Stimulated activated CD4-positive, alpha-beta T cell treated with anti-CD3 and anti-CD28 coated beads, Interleukin-2, amount 100 ng/mL, for 48 hours (primary cell): ENCODE results near the gene IZUMO4.
A peak's percentile ranks its signal among the peaks of the same experiment; 100 is the strongest.
"Not testable (repeated sequence)": the region's sequence is repeated elsewhere in the genome, so short reads cannot be mapped to it uniquely, and the experiment has no call there.

Experiments
- DNase-seq, 2 donors: peaks; one replicate each; pipeline ENCODE4 v3.0.0-alpha.2; 2020

The IZUMO4 gene

GRCh38 chr19:2129022-2129421 is 32.3 kb downstream of the IZUMO4 start:
- DNase-seq: no peak

- no peak for DNase-seq
Measured at GRCh38 chr19:2129486-2129885, 32.8 kb downstream of the IZUMO4 start.

GRCh38 chr19:2129892-2130770 is 33.4 kb downstream of the IZUMO4 start:
- DNase-seq: no peak

GRCh38 chr19:2131012-2131975 is 34.6 kb downstream of the IZUMO4 start:
- DNase-seq: not testable (repeated sequence)

GRCh38 chr19:2132191-2132590 is 35.5 kb downstream of the IZUMO4 start:
- DNase-seq: no peak

- DNase-seq: no peak
Measured at GRCh38 chr19:2132731-2133490, 36.2 kb downstream of the IZUMO4 start.

- no peak for DNase-seq
Measured at GRCh38 chr19:2135474-2136402, 39.0 kb downstream of the IZUMO4 start.

GRCh38 chr19:2136796-2137195 is 40.1 kb downstream of the IZUMO4 start:
- no peak for DNase-seq

GRCh38 chr19:2138061-2138728 is 41.5 kb downstream of the IZUMO4 start:
- no peak for DNase-seq

GRCh38 chr19:2139385-2140137 is 42.8 kb downstream of the IZUMO4 start:
- no peak for DNase-seq

GRCh38 chr19:2140138-2140569 is 43.4 kb downstream of the IZUMO4 start:
- no peak for DNase-seq

GRCh38 chr19:2142173-2142829 is 45.6 kb downstream of the IZUMO4 start:
- no peak for DNase-seq

GRCh38 chr19:2144190-2144589 is 47.5 kb downstream of the IZUMO4 start:
- no peak for DNase-seq

GRCh38 chr19:2145831-2146241 is 49.1 kb downstream of the IZUMO4 start:
- DNase-seq: no peak

GRCh38 chr19:2148482-2149135 is 51.9 kb downstream of the IZUMO4 start:
- DNase-seq: peak in 1 of 2 donors; percentile 23
